ENCODE results near the gene PTPN21.

Gene PTPN21

DNA sequence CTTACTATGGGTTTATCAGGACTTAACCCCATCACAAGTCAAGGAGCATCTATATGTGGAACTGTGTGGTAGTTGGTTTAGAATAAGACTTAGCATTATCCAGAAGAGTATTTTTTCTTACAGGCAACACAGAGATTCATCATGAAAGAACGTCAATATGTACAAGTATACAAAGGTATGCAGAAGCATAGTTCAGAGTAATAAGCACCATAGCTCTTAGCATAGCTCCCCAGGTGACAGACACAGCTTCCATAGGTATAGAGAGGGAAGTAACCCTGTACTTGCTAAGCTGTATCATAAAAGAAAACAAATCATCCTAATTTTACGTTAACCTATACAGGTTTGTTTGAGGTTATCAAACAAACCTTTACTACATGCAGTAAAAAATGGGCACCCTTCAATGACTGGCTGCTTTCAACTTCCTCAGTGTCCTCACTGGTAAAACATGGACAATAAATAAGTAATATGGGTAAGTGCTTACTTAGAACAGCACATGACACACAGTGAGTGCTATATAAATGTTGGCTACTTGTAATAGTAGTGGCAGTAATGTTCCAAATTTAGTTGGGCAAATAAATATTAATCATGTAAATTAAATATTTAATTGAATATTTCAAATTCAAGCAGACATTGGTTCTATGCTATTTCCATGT is 50.9 kb downstream of the PTPN21 start:
- no peak for DNase-seq

DNA sequence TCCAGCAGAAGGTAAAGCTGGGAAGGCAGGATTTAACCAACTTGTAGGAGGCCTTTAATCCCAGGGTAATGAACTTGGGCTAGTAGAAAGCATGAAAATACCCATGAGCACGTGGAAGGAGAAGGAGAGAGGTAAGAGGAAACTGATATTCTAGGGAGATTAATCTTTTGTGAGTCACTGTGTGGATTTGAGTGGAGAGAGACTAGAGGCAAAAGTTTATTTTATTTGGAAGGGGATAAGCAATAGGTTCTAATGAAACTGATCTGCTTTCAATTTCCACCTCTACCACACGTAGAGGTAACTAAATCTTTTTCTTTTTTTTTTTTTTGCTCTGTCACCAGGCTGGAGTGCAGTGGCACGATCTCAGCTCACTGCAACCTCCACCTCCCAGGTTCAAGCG is 52.1 kb downstream of the PTPN21 start:
- DNase-seq, result no peak

DNA sequence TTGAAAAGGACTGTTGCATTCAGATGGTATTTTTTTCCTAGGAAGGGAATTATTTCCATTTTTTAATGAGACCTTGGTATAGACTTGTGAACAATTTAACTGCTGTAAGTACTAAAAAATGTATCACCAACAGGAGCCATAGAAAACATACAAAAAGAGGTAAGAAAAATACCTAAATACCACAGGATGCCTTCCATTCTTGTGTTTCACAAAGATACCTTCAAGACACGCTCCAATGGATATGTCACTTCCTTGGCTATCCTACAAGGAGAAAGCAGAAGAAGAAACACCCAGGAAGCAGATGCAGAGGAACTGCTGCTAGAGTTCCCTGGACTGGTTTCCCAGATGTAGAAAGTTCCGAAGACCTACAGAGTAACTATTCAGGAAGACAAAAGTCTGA is 54.2 kb downstream of the PTPN21 start:
- DNase-seq, result no peak

- no peak for DNase-seq
These were observed 55.6 kb downstream of the PTPN21 start for GRCh38 chr14:88499225-88499624.

DNA sequence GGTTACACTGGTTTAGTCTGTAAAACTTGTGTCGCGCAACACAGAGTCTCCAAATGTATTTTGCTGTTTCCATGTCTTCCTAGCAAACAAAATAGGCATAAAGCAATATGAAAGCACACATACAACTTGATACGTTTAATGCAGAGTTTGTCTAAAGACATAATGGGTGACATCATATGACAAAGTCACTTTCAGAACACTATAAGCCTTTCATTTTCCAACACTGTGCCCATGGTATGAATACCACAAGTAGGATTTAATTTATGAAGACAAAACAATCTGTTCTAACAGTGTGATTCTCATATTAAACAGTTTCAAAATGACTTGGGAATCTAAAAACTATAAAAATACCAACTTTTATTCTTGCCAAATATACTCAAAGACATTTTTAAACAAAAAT is 58.4 kb downstream of the PTPN21 start:
- no peak for DNase-seq

- no peak for DNase-seq
These were observed 61.2 kb downstream of the PTPN21 start for GRCh38 chr14:88493392-88494185.

DNA sequence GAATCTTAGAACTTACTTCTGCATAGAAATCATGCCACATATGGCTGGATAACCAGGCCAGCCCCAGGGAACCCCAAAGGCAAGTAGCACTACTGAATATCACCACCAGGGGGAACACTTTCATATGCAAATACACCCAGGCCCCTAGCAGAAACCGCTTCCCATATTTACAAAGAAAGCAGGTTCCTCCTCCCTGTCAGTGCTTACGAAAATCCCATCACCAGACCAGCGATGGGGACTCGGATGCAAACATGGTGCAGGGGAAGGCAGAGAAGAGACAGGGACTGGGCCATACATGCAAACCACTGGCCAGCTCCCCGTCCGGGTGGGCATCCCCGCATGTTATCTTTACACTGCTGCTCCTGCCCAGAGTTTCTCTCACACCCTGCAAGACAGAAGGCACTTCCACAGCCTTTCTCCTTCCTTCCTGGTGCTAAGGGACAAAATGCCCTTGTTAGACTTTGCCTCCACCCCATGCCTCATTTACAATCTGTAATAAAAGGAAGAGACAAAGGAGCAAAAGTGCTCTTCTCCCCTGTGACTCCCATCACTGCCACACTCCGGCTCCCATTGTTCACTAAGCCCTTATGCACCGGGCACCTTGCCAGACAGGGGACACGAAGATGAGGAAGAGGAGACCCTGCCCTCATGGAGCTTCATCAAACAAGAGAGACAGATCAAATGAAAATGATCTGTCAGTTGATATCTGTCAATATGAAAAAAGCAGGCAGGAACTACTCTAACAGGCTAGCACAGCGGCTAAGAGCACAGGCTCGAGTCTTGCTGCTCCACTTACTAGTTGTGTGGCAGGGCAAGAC is 62.3 kb downstream of the PTPN21 start:
- peak; percentile 47 for DNase-seq

DNA sequence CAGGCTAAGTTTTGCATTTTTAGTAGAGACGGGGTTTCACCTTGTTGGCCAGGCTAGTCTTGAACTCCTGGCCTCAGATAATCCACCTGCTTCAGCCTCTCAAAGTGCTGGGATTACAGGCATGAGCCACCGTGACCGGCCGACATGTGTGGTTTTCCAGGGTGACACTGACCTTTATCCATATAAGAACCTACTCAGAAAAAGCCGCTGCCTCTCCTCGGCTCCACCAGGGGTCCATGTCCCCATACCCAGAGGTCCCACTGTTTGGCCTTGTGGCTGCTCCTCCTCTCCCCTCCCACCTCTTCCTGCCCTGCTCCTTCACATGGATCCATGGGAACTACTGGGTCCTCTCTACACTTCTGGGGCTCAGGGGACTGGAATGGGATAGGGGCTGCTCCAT is 64.6 kb downstream of the PTPN21 start:
- DNase-seq, result no peak

GRCh38 chr14:88488897-88489296 is 65.9 kb downstream of the PTPN21 start:
- DNase-seq, result no peak

DNA sequence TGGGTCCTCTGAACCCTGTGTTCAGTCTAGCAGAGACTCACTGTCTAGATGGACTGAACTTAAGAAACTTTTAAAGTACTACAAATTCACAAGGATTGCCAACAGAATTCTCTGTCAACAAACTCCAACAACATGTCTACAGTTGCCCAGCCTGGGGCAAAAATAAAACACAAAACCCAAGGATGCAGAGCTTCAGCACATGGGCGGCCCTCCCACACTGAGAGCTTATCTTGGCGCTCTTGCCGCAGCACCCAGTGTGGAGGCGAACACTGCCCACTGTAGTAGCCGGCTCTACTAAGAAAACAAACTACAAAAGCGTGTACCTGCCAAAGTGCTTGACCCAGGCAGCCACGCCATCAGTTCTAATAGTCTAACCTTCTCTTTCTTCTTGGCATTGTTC is 66.7 kb downstream of the PTPN21 start:
- no peak for DNase-seq

GRCh38 chr14:88482524-88482923 is 72.3 kb downstream of the PTPN21 start:
- no peak for DNase-seq

DNA sequence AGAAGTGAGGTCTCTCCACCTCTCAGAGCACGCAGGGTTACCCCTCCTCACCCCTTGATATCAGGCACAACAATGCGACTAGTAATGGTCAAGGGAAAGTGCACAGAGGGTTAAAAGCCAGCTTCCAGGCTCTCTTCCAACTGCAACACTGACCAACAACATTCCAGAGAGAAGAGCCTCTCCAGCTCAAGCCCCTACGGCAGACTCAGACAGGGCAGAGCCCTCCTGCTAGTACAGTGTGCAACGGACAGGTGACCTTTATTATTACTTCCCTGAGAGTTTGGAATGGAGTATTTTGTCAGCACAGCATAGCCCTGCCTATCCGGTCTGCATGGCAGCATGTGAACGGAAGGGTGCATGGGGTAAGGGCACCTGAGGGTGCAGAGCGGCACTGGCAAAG is 73.0 kb downstream of the PTPN21 start:
- no peak for DNase-seq

DNA sequence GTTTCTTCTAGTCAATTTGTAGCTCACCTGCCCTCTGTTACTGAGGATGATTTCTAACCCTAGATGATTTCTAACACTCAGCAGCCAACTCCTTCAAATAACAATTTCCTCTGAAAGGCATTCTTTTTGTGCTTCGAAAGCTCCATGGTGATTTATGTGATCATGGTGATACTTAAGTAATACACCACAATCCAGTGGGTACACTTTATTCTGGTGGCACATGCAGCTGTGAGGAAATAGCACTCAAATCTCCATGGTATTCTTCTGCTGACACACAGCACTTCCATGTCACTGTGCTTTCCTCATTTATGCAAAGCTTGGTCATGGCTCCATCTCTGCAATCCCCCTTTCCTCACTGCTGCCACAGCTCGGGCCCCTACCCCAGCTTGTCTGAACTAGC is 73.7 kb downstream of the PTPN21 start:
- DNase-seq, result no peak

DNA sequence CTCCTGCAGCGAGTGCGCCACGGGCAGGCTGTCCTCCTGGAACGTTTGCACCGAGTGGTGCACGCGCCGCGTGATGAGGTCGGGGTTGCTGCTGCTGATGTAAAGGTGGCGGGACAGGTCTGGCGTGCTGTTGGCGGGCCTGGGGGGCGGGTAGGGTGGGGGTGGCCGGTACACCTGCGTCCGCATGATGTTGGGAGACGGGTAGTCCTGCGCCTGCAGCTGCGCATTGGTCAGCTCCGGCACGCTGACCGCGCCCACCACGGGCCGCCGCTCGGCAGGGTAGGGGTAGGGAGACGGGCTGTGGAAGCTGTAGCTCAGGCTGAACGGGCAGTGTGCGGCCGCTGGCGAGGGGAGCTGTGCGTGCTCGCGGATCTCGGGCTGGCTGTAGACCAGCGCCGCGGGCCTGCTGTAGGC is 75.2 kb downstream of the PTPN21 start:
- no peak for DNase-seq

DNA sequence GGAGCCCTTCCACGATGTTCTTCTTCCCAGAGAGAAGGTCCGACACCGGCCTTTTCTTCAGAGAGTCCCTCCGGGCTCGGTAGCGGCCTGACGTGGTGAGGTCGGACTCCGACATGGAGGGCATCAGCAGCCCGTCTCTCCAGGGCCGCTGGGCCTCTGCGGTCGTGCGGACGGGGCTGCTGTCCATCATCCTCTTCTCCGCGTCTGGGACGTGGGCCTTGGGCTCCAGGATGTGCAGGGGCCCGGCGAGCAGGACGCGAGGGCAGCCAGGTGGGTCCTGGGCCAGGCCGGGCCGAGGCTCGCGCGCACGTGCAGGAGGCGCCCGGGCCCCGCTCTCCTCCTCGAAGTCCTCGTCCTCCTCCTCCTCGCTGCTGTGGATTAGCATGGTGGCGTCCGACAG is 75.9 kb downstream of the PTPN21 start:
- DNase-seq, result no peak

GRCh38 chr14:88477513-88478250 is 77.1 kb downstream of the PTPN21 start:
- no peak for DNase-seq

DNA sequence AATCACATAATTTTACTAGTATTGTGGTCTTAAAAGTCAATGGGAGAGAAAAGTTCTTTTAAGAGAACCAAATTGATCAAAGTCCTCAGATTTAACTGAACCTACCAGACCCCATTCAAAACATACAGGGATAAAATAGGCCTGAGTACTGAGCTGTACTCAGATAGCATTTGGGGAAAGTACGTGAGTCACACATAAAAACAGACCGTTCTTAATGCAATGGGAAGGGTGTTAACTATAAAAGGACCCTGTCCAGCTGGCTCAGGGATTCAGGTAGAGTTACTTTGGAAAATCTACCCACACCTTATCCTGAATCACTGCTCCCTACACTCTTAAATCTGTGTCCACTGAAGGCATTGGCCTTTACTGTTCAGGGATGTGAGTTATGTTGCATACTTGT is 78.0 kb downstream of the PTPN21 start:
- DNase-seq, result no peak

- no peak for DNase-seq
These were observed 78.5 kb downstream of the PTPN21 start for GRCh38 chr14:88476214-88476774.

- peak; percentile 38 for DNase-seq
These were observed 81.0 kb downstream of the PTPN21 start for GRCh38 chr14:88473791-88474190.

DNA sequence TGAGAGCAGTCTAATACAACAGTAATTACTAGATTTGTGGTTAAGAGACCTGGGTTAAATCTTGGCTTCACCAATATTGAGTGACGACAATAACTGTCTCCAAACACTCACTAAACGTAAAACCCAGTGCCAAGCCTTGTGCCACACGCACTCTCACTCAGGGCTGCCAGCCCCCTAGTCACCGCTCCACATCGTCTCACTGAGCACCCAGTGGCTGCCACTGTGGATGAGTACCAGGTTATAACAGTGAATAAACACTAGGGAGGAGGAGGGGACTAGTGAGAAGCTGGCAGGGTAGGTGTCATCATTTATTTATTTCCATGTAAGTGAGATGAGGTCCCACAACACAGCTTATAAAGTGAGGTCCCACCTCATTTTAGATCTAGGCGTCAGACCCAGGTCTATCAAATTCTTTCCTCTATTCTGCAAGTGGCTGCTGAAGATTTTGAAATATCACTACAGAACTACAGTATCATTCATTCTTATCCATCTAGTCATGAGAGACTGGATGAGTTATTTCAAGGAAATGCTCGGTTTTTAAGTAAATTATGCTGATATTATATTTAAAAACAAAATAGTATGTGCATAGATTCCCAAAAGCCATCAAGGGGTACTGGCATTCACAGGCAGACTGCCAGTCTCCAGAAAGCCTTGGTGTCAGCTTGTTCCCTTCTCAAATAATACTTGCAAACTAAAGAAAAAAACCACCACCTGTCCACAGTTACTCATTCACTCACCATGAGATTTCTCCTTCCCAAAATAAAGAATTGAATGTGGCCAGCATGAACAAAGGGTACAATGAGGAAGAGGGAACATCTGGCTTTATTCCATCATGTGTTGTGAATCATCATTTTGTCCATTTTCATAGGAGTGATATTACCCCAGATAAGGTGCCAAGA is 84.0 kb downstream of the PTPN21 start:
- DNase-seq, result no peak

GRCh38 chr14:88468406-88468805 is 86.4 kb downstream of the PTPN21 start:
- no peak for DNase-seq

GRCh38 chr14:88463318-88463717 is 91.5 kb downstream of the PTPN21 start:
- DNase-seq, result no peak

Measured in NCI-H226 (cell line).